Stromal cell of bone marrow (primary cell): ENCODE data around the gene GOLGA8Q.
"Not testable (repeated sequence)": the region's sequence is repeated elsewhere in the genome, so short reads cannot be mapped to it uniquely, and the experiment has no call there.

Experiments used
- DNase-seq: peaks from one replicate; pipeline ENCODE4 v3.0.0-alpha.2; 2012; ENCODE audit warnings: low read depth

The GOLGA8Q gene, protein sequence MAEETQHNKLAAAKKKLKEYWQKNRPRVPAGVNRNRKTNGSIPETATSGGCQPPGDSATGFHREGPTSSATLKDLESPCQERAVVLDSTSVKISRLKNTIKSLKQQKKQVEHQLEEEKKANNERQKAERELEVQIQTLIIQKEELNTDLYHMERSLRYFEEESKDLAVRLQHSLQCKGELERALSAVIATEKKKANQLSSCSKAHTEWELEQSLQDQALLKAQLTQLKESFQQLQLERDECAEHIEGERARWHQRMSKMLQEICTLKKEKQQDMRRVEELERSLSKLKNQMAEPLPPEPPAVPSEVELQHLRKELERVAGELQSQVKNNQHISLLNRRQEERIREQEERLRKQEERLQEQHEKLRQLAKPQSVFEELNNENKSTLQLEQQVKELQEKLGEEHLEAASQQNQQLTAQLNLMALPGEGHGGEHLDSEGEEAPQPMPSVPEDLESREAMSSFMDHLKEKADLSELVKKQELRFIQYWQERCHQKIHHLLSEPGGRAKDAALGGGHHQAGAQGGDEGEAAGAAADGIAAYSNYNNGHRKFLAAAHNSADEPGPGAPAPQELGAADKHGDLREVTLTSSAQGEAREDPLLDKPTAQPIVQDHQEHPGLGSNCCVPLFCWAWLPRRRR

DNA sequence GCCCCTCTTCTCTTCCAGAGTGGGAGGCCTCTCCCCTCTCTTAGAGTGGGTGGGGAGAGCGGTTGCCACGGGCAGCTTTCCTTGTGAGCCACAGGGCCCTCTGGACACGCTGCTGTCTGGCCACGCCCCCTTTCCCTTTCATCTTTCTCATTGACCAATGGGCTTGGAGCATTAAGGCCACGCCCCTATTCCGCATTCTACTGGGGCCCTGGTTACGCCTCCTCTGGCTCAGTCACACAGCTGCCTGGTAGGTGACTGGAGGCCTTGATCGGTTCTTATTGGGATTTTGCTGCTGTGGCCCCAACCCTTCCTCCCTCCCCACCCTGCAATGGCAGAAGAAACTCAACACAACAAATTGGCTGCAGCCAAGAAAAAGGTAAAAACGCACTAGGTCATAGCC is at the start of gene GOLGA8Q:
TSS of gene GOLGA8Q (plus strand) at position 301 of the 400 bp plus-strand sequence. CDS start at position 329, 28 bp downstream.
- not testable (repeated sequence) for DNase-seq

DNA sequence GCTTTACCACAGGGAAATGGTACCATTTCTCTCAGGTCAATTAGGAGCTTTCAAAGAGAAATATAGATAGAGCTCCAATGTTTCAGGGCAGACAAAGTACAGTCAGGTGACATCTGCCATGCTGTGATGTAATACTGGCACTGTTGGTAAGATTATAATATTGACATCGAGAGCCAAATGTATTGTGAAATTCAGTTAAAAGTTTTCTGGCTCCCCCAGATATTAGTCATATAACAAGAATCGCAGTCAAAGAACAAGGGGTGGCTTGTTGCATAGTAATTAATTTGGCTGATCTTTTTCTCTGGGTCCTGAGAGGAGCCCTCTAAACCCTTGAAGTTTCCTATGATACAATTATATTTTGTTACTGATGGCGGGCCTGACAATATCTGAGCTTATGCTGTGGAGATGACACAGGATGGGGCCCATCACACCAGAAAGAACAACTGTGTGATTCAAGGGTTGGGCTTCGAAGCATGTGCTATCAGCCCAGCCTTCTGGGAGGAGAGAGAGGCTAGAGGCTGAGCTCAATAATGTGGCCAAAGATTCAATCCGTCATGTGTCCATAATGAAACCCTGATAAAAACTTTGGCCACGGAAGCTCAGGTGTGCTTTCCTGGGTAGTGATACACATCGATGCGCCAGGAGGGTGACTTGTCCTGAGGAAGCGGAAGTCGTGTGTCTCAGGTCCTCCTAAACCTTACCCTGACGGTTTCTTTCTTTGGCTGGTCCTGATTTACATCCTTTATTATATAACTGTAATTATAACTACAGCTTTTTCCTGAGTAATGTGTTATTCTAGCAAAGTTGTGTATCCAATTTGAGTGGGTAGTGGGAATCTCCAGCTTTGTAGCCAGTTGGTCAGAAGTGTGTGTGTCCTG is 48.7 kb upstream of the GOLGA8Q start:
- DNase-seq: not testable (repeated sequence)

DNA sequence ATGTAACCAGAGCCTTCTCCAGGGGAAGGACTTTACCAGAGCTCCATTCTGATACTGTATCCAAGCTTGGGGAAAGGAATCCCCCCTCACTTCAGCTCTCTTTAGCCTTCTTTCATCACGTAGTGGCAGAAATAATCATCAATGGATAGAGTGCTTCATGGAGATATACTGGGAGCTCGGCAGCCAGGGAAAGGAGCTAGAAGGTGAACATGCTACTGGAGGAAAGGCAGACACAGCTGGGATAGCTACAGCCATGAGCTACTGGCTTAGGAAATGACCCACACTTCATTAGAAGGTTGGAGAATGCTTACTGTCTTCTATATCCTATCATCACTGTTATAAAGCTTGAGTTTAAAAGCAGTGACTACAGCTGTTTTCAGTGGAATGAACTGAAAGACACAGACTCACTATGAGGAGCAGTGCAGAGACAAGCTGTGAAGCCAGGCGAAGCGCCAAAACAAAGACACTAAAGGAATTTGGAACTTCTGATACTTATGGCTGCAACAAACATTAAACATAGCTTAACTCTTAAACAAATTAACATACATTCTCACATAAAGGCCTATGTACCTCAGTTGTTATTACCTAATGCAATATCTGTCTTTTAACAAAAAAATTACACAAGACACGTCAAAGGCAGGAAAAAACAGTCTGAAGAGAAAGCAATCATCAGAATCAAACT is 47.5 kb upstream of the GOLGA8Q start:
- not testable (repeated sequence) for DNase-seq

DNA sequence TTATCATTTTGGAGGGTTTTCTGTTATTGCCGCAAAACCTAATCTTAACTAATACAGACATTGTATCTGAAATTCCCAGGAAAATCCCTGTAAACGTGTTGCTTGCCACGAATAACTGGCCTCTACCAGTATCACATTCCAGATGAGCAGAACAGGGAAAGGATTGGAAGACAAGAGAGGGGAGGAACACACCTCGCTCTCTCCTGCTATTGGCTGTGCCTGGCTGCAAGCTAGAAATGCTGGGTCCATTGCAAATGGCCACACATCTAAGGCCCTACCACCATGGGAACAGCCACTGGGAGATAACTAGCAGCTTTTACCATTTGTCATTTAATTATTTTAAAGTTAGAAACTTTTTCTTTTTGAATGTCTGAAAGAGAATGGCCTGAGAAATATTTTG is 37.3 kb upstream of the GOLGA8Q start:
- not testable (repeated sequence) for DNase-seq

DNA sequence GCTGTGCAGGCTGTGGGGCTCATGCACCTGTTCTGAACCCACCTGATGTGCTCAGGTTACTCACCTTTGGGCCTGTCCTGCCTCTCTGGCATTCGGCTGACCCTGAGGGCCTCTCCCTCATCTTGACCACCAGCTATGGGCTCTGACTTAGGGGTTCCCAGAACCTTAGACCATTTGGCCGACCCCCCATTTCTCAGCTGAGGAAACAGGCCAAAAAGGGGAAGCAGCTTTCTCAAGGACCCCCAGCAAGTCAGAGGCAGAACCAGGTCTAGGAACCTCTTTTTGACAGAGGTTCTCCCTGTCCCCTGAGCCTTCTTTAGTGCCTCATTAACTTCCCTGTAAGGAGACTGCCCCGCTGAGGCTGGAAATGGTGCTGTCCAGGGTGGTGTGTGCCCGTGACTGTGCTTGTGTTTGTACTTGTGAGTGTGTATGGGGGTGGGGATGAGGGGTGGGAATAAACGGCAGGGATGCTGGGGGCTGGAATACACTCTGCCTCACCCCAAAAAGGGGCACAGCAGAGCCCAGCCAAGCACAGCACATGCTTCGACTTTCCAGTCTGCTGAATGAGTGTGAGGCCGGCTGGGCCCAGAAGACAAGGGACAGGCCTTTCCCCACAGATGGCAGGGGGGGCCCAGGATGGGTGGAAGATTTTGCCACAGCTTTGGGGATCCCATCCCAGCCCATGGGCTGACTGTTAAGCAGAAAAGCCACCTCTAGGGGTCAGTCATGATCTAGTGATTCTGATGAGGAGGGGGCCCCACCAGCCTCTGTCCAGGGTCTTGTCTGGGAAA is 28.2 kb upstream of the GOLGA8Q start:
- not testable (repeated sequence) for DNase-seq

DNA sequence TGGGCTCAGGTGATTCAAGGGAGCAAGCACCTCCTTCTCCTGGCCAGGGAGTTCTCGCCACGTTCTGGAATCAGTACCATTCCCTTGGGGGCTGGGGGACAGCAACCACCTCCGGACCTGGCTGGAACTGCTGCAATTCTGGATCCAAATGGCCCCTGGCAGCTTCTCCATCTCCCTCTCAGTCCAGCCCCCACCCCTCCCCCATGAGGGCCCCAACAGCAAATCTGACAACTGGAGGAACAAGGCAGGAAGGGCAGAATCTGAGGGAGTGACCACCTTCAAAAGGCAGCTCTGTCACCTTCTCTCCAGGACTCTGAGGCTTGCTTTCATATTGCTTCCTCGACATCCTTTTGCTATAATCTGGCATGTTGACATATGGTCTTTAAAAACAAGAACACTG is 25.9 kb upstream of the GOLGA8Q start:
- DNase-seq: not testable (repeated sequence)

DNA sequence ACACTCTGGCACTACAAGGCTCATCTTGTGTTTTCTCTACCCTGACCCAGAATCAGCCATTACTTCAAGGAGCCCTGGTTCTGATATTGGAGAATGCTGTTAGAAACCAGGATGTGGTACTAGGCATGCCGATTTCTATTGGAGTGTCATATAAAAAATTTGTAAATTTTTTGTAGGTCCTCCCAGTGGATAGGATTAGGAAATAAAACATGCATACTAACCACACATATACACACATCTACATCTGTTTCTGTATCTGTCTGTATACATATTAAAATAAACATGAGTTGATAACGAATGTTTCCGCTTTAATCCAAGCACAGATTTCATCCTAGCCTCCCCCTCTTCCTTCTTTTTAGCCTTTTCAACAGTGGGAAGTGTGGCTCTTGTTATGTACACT is 22.8 kb upstream of the GOLGA8Q start:
- DNase-seq: not testable (repeated sequence)

DNA sequence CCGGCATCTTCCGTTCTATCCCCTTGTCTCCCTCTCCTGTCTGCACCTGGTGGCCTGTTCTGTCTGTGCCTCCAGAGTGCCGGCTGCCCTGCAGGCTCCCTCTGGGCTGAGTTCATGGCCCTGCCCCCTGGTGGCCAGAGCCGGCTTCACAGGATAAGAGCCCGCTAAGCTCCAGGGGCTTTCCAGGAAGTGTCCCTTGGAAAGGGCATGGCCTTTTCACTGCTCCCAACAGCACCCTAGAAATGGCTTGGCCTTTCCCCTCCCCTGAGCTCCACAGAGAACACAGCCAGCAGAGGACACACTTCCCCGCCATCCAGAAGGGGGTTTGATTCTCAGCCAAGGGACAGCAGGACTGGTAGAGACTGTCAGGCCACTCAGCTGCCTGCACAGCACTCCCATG is 15.1 kb downstream of the GOLGA8Q start:
- not testable (repeated sequence) for DNase-seq

DNA sequence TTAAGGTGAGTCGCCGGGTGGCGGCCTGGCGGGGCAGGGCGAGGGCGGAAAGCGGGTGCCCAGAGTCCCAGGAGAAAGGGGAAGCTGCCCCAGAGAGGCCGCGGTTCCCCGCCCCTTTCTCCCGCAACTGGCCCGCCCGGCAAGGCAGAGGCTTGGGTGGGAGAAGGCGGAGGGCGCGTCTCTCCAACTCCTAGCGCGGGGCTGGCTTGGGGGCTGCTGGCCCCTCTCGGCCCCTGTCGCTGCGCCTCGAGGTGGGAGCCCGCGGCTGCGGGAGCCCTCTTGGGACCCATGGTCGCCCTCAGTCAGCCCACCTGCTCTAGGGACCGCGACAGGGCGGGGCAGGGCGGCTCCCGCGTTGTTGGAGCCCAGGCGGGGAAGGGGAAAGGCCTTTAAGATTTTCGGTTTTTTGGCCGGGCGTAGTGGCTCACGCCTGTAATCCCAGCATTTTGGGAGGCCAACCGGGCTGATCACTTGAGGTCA is 21.2 kb downstream of the GOLGA8Q start:
- DNase-seq: not testable (repeated sequence)

DNA sequence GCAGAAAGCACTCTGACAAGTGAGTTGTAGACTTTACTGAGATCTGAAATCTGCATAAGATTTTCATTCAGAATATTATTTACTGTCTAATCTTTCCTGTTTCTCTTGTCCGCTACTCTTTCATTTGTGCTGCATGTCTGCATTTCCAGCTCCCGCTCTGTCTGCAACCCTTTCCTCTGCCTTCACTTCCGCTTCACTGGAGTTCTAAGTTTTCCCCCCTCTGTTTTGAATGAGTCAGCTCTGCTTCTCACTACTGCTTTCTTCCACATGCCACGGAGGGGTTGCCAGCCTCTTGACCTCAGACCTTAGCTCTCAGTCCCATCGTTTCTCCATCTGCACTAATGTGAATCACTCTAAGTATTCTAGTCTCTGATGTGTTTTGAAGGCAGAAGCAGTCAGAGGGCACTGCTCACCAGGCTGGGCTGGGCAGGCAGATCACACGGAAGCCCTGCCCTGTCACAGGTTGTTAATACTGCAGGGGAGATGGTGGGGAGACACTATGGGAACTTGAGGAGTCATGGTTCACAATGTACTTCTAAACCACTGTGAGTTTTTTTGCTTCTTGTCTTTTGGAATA is 27.6 kb downstream of the GOLGA8Q start:
- DNase-seq: not testable (repeated sequence)

DNA sequence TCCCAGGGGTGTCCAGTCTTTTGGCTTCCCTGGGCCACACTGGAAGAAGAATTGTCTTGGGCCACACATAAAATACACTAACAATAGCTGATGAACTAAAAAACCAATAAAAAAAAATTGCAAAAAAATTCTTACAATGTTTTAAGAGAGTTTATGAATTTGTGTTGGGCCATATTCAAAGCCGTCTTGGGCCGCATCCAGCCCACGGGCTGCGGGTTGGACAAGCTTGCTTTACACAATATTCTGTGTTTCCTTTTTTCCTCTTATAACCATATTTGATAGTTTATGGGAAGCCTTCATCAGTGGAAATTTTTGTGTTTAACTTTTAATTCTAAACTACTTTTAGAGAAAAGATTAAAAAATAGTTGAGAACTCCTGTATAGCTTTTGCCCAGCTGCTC is 28.9 kb downstream of the GOLGA8Q start:
- DNase-seq: not testable (repeated sequence)

DNA sequence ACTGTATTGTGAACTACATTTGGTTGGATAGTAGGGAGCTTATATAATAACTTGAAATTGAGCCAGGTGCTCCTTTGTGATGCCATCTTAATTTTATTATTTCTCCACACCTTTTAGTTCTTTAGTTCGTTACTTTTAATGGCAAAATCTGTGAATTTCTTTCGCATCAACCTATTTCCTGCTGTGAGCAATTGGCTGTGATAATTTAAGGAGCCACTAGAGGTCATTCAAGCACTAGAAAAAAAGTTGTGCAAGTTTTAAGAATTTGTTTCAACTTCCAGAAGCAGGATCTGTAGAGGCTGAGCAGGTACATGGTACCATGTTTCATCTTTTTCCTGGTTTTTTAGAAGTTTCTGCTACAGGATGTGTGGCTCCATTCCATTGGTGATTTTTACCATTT is 47.1 kb downstream of the GOLGA8Q start:
- not testable (repeated sequence) for DNase-seq

DNA sequence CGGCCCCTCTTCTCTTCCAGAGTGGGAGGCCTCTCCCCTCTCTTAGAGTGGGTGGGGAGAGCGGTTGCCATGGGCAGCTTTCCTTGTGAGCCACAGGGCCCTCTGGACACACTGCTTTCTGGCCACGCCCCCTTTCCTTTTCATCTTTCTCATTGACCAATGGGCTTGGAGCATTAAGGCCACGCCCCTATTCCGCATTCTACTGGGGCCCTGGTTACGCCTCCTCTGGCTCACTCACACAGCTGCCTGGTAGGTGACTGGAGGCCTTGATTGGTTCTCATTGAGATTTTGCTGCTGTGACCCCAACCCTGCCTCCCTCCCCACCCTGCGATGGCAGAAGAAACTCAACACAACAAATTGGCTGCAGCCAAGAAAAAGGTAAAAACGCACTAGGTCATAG is 51.9 kb downstream of the GOLGA8Q start, which contains the start of gene GOLGA8H:
TSS of gene GOLGA8H (plus strand) at position 233 of the 400 bp plus-strand sequence. CDS start at position 331, 98 bp downstream.
- DNase-seq: not testable (repeated sequence)
